Activated CD8-positive, alpha-beta memory T cell treated with anti-CD3 and anti-CD28 coated beads, Interleukin-2, amount 50 U/mL, for 4 hours (primary cell): ENCODE measurements around the gene ZDHHC14.
"Not testable (repeated sequence)": the region's sequence is repeated elsewhere in the genome, so short reads cannot be mapped to it uniquely, and the experiment has no call there.

ENCODE experiments used
- DNase-seq: peaks from one replicate; pipeline ENCODE4 v3.0.0-alpha.2; 2020

The ZDHHC14 gene

DNA sequence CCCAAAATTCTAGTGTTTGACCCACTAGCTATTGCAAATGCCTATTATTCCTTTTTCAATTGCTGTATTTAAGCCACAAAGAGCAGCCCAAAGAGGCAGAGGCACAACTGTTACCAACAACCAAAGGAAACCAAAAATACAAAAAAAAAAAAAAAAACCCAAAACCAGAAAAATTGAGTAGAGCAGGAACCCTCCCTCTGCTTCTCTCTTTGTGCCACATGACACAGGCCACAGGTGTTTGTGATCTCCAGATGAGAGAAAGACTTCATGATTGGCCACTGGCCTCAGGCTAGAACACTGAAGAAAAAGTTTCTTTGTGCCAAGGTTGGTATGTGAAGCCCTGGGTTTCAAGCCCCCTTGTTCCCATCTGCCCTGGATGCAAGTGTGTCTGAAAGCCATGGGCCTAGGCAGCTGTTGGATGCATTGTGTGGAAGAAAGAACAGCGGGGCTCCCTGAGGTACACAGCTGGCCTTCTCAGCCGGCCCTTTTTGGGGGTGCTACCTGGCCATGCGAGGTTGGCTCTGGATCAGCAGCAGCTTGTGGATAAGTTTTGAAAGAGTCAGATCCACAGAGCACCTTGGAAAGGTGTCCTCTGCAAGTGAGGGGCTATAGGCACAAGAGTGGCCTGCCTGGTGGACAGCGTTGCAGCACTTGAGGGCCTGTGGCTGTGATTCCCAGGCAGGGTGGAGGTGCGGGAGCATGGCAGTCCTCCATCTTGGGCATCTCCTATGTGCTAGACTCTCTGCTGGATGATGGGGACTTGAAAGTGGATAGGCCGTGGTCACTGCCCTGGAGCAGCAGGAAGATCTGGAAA, 204.5 kb downstream of the ZDHHC14 start:
- no peak for DNase-seq

DNA sequence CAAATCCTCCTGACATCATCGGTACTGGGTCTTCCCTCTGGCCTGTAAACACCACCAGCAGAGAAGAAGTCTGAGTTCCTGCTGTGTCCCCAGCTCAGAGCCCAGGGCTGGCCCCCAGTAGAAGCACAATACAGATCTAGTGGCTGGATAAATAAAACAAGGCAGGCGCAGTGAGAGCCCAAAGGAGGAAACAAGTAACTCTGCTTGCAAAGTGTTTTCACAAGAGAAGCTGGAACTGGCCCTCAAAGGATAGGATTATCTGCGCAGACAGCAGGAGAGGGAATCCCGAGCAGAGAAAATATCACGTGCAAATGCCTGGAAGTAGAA, 205.1 kb downstream of the ZDHHC14 start:
- DNase-seq = no peak

DNA sequence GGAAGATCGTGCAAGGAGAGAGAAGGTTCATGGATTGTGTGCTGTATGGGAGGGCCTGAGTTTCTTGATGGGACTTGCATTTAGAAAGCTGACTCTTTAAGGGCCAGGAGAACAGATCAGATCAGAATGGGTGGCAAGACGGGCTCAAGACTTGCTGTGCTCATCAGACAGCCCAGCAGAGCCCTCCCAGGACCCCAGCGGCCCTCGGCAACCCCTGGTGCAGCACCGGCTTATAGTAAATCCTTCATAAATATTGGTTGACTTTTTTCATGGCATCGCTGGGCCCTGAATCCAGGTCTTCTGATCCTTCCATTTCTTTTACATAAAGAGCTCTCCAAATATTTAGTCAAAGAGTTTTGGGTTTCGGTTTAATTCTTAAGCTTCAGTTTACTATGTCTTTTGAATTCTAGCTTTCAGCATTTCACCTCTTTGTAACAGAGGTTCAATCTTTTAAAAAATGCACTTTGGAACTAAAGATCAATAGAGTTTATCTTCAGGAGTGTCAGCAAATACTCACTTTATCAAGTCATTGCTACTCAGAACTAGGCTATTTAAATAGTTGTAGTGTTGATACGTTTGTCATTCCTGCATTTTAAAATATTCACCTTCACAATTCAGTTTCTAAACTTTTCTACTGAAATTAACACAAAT, 205.6 kb downstream of the ZDHHC14 start:
- no peak for DNase-seq

DNA sequence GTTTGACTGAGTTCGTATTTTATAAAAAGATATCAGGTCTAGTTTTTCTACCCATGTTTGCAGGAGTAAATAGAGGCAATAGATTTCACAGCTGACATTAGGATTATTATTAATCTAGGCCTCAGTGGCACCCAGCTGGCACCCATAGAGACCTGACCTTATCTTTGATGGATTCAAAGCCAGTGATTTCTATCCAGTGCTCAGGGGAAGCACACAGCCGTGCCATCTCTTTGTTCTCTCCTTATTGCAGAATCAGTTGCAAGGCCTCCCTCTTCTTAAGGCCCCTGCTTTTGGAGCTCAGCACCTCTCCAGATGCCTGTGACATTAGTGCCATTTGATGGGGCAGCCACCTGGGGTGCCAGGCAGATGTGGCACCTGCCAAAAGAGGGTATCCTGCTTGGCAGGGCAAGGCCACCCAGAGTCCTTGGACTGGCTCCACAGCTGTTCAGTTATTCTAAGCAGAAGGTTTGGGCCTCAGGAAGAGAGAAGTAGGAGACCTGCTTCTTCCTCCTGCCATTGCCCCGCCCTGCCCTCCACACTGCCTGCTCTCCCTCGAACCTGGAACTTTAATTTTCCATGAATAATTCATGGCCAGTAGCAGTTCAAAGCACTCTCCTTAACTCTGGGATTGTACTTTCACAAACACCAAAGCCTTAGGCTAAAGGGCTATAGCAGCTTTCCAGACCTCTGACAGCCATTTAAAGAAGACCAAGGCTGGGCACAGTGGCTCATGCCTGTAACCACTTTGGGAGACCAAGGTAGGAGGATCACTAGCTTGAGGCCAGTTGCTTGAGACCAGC, 206.3 kb downstream of the ZDHHC14 start:
- DNase-seq = no peak

DNA sequence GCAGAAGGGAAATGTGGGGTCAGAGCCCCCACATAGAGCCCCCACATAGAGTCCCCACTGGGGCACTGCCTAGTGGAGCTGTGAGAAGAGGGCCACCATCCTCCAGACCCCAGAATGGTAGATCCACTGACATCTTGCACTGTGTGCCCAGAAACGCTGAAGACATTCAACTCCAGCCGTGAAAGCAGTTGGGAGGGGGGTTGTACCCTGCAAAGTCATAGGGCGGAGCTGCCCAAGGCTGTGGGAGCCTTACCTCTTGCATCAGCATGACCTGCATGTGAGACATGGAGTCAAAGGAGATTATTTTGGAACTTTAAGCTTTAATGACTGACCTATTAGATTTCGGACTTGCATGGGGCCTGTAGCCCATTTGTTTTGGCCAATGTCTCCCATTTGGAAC, 209.7 kb downstream of the ZDHHC14 start:
- DNase-seq = not testable (repeated sequence)

DNA sequence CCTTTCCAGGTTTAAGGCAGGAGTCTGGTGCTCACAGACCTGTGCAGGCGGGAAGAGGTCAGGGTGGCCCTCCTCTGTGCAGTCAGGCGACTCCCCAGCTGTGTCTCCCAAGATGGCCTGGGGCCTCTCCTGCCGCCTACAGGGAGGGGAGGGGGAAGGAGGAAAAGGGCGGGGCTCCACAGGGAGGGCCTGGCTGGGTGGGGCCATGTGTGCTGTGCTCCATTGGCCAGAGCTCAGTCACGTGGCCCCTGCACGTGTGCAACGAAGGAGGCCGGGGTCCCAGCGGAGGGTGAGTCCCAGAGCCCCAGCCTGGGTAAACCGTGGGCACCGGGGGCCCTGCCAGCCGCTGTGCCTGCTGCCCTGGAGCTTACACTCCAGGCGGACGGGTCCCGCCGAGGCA, 211.6 kb downstream of the ZDHHC14 start:
- DNase-seq = no peak

DNA sequence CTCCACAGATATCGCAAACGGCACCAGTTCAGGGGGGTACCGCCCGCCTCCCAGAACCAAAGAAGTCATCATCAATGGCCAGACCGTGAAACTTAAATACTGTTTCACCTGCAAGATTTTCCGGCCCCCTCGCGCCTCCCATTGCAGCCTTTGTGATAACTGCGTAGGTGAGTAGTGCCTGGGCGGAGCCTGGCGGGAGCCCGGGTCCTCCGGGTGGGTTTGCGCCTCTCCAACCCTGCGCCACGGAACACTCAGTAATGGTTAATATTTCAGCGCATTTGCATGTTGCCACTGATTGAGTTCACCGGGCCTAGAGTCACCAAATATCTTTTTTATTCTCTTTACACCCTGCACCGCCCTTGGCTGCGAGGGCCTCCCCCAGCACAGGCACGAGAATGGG, 212.0 kb downstream of the ZDHHC14 start:
- no peak for DNase-seq

- no peak for DNase-seq
Observed at GRCh38 chr6:157593596-157593995, 212.6 kb downstream of the ZDHHC14 start.

DNA sequence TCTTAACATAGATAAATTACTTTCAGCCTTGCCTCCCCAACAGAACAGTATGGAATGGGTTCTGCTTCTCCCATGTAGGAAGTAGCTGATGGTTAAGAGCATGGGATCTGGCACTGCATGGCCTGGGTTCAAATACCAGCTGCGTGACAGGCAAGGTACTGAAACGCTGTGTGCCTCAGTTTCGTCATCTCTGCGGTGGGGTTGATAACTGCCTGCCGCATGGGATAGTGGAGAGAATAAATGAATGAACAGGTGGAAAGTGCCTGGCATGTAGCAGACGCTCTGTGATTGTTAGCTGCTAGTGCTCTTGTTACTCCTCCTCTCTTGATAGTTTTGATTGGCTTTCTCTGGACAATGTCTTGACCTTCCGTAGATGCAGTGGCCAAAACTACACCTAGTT, 213.3 kb downstream of the ZDHHC14 start:
- no peak for DNase-seq

DNA sequence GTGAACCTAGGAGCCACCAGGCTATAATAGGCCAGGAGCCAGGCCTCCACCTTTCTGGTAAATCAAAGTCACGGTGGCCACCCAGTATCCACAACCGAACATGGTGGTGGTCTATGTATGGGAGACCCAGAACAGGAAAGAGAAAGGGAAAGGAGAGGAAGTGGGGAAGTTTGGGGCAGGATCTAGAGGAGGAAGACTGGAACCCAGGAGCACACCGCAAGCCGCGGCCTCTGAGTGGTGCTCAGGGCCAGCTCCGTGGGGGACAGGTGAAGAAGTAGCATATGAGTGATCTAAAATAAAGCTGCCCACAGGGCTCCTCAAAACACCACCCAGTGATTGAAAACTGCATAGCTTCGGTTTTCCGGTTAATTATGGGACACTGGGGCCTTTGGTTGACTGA, 214.8 kb downstream of the ZDHHC14 start:
- no peak for DNase-seq

DNA sequence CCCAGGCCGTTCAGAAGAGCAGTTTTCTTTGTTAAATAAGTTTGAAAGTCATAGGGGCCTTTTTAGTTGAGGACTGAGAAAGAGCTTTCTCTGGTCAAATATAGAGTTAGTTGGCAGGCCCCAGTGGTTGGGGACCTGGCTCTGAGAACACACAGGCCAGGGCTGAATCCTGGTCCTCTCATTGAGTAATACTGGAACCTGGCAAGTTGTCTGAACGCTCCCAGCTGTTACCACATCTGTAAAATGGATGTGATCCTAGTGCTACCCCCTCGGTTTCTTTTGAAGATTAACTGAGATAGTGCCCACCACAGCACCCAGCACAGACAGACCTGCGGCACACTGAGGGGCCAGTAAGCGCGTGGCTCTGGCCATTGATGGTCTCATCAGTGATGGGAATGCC, 215.5 kb downstream of the ZDHHC14 start:
- DNase-seq = no peak

DNA sequence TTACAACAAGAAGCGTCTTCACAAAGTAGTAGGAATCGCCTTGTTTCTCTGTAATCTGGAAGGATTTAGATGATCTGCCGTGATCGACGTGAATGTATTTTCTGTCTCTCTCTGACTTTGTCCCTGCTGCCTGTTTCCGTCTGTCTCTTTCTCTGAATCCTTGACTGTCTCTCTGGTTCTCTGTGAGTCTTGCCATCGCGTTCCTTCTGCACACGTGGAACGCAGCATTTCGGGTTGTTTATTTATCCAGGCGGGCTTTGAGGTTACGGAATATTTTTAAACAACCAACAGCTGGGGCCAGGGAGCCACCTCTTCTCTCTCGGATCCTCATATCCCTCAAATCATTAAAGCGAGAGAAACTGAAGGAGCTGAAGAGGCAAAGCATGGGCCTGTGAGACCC, 215.9 kb downstream of the ZDHHC14 start:
- DNase-seq = no peak

- peak; percentile 38 for DNase-seq
Observed at GRCh38 chr6:157597461-157598312, 216.7 kb downstream of the ZDHHC14 start.

DNA sequence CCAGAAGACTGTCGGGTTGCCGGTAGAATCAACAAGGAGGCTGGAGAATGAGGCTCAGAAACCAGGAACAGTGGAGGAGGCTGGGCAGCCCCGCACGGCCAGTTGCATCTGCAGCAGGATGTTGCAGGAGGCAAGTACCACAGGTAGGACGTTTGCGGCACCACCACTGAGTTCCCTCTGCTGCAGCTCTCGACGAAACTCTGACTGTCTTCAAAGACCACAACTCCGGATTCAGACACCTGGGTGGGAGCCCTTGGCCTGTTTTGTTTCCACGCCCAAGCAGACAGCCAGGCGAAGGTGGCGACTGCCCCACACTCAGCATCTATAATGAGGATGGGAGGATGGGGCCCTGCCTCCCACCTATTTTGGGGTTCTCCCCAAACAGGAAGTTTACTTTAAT, 218.2 kb downstream of the ZDHHC14 start:
- DNase-seq = no peak

DNA sequence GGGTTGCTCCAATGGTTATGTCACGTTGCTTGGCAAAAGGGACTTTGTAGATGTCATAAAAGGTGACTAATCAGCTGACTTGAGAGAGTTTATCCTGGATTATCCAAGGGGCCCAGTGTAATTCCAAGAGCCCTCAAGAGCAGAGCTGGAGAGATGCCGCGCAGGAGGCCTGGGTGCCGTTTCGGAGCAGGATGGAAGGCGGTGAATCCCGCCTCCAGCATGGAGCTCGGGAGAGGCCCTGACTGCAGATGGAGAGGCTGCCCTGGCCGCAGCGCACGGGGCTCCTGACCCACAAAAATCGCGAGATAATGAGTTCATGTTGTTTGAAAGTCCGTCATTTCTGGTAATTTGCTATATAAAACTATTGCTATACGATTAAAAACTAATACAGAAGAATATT, 219.8 kb downstream of the ZDHHC14 start:
- no peak for DNase-seq

DNA sequence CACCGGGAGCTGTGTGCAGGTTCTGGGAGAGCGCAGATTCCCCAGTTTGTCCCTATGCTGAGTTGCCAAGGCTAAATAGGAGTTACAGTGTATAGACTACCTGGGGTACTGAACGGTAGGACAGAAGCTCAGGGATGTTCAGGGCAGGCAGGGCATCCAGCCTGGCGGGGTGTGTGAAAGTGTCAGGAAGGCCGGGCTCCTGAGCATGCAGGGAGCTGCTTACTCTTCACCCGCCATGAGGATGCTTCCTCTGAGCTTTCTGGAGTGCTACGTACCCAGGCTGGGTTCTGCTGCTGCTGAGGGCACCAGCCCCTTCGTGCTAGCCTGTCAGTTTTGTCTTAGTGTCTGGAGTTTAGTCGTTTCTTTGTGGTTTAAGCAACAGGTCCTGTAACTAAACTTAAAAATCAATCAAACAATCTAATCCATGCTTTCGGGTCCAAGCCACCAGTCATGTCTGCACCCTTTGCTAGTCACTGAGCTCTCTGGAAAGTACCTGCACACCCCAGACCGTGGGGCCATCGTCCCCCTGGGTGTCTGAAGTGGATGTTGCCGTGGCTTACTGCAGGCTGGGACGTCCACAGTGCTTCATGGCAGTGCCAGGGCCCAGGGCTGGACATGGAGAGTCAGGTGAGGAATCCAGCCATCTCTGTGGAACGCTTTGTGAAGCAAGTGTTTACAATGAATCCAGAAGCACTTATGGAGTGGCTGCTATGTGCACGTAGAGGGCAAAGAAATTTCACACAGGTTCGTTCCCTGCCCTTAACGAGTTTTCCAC, 221.7 kb downstream of the ZDHHC14 start:
- DNase-seq = no peak

DNA sequence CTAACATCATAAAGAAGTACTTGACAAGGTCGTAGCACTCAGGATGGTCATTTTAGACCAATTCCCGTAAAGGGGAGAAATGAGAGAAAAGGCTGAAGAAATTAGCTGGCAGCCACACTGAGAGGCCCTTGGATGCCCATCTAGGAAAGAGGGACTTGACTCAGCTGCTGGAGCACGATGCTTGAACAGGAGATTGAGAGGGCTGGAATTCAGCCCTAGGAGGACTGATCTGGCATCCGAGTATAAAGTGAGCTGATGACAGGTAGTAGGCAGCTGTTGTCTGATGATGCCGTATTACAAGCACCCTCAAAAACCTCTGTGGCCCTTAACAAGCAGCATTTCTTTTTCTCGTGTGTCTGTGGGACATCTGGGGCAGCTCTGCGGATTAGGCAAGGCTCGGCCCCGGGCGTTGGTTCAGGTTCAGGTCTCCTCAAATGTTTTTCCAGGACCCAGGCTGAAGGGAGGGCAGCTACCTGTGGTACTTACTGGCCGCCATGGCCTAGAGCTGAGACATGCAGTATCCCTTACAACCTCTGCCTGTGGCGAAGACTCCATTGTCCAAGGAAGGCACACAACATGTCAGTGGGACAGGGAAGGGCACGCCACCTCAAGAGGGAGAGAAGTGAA, 222.4 kb downstream of the ZDHHC14 start:
- DNase-seq = no peak

GRCh38 chr6:157603971-157604370, 223.0 kb downstream of the ZDHHC14 start:
- DNase-seq = no peak

DNA sequence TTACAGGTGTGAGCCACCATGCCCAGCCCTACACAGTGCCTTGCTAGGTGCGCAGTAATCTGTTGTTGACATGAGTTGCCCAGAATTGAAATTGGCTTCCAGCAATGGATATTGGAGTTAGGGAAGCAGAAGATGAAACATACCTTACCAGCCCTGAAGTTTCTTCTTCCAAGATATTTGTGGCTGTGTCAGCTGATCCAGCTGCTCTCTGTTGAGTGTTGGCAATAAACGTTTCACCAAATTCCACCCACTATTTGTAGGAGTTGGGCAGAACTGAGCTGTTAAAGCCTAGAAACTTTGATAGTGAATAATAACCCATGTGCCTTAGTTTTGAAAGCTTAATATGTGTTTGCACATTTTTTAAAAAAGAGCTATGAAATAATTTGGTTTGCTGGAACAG, 223.8 kb downstream of the ZDHHC14 start:
- no peak for DNase-seq

GRCh38 chr6:157605484-157605883, 224.5 kb downstream of the ZDHHC14 start:
- no peak for DNase-seq

DNA sequence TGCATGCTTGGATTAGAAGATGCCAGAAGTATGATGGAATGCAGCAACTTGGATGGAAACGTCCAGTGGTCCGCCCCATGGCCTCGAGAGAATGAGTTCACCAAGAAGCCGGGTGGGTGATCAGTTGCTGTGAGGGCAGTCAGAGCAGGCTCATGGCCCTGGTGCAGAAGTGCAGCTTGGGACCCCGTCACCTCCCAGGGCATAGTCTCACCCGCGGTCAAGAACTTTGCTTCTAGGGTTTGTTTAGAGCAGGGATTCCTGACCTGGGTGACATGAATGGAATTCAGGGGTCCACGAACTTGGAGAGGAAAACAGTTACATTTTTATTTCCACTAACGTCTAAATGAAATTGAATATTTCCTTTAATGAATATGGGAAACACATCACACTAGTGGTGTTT, 225.5 kb downstream of the ZDHHC14 start:
- DNase-seq = no peak
